Cardiac muscle cell (in vitro differentiated cells and primary cell): ENCODE data around the gene MTHFR. TPM values are rescaled to one million over a fixed set of nuclear protein-coding genes. Genes with fewer than 3 reads are reported as not detected.
"Not testable (repeated sequence)": the region's sequence is repeated elsewhere in the genome, so short reads cannot be mapped to it uniquely, and the experiment has no call there.

Experiments used
- DNase-seq, 2 donors: peaks; one replicate each; pipeline versions ENCODE4 v3.0.0 to v3.0.0-alpha.2; 2010 to 2017; ENCODE audit warnings: low read depth in 1 of 2, low spot score in 1 of 2
- H3K27ac ChIP-seq: fragments of 200-600 bp; sonication (generic); 2 replicates; pipeline ENCODE4 v1.5.1; 2016
- H3K27me3 ChIP-seq: fragments of 200-600 bp; sonication (generic); 2 replicates; pipeline ENCODE4 v1.6.0; 2016; ENCODE audit warnings: control low read depth
- H3K36me3 ChIP-seq: fragments of 200-600 bp; sonication (generic); 2 replicates; pipeline ENCODE4 v1.5.1; 2016; ENCODE audit warnings: control low read depth
- H3K4me1 ChIP-seq: fragments of 200-600 bp; sonication (generic); 2 replicates; pipeline ENCODE4 v1.8.1; 2017; ENCODE audit warnings: low read depth, mild to moderate bottlenecking, mixed run types
- H3K4me3 ChIP-seq: fragments of 200-600 bp; sonication (generic); 2 replicates; pipeline ENCODE4 v1.5.1; 2016; ENCODE audit warnings: mild to moderate bottlenecking
- H3K9me3 ChIP-seq: fragments of 200-600 bp; sonication (generic); 2 replicates; pipeline ENCODE4 v1.5.1; 2017; ENCODE audit warnings: low read depth, mild to moderate bottlenecking, control low read depth
- CTCF ChIP-seq: IDR thresholded peaks from 2 replicates; pipeline ENCODE4 v1.5.1; 2012; ENCODE audit warnings: low read depth, mild to moderate bottlenecking, low read length
- polyA plus RNA-seq: library from polyadenylated mRNA; unstranded; fragments of >200 nt; fragmentation: Nextera tagmentation; extraction: Ambion mirVana; gene quantifications from 2 replicates; pipeline ENCODE4 v1.2.1, GENCODE V29; 2016
- total RNA-seq: library from RNA; depleted of rRNA; stranded (reverse); fragments of >200 nt; gene quantifications from 2 replicates; pipeline ENCODE4 v1.2.3, GENCODE V29; 2016

MTHFR gene
- total and polyA plus RNA-seq, 2 experiments from 2014 or later = 37.5 to 64.0 TPM

DNA sequence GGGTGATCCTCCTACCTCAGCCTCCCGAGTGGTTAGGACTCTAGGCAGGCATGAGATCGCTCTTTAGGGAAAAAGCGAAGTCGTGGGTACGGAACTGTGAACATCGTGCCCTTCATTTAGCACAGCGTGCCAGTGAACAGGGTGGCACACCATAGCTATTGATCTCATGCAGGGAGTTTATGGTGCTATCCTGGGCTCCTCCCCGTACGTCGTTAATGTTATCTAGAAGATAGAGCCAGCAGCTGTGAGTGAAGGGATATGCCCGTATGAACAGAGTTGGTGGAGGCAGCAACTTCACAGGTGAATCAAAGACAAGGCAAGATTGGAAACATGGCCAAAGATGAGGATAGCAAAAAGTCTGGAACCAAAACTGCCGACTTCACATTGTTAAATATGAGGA is 11.4 kb upstream of the MTHFR start:
- no peaks in the 10 kb centered on the region for H3K4me1 ChIP-seq
- H3K4me3 ChIP-seq = no peak overlapping the region
- no peak overlapping the region for H3K27ac ChIP-seq
- H3K9me3 ChIP-seq = no peaks in the 10 kb centered on the region
- TF ChIP-seq CTCF = no peak
- peaks cover 52% of the 10 kb centered on the region for H3K36me3 ChIP-seq
- no peaks in the 10 kb centered on the region for H3K27me3 ChIP-seq
- no peak for DNase-seq

DNA sequence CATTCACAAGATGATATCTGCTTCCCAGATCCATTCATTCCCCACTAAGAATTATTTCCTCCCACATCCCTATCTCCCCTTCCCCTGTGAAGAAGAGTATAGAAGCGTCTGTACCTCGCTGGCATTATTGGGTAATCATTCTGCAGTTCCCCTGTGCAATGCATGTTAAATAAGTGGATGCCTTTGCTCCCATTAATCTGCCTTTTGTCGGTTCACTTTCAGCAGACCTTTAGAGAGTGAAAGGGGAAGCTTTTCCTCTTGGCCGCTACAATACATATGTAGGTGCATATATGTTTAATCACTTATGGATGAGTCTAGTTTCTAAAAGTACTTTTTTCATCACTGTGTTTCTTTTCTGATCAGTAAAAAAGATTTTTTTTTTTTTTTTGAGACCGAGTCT is 7.3 kb upstream of the MTHFR start:
- no peak for DNase-seq
- Histone ChIP-seq H3K36me3 (peaks cover 42% of the 10 kb centered on the region), H3K4me1 (no peaks in the 10 kb centered on the region), H3K27me3 (no peaks in the 10 kb centered on the region), H3K9me3 (no peaks in the 10 kb centered on the region), H3K27ac (no peak overlapping the region), H3K4me3 (no peak overlapping the region)
- TF ChIP-seq CTCF = no peak

DNA sequence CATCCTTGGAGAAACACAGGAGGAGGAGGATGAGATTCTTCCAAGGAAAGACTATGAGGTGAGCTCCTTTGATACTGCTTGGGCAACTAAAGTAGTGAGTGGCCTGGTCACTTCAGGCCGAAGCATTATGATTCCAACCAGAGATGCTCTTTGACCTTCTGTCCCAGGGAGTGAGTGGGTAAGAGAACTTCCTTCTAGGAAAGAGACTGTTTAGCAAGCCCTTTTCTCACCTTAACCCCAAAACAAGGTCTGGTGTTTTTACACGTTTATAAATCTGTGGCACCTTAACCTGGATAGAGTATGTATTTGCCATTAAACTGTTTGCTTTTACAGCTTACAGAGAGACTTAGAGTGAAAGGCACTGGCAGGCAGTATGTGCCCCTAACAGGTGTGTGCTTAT is 1.4 kb upstream of the MTHFR start:
- TF ChIP-seq CTCF = no peak
- Histone ChIP-seq H3K27me3 (no peaks in the 10 kb centered on the region), H3K4me1 (peaks cover 23% of the 10 kb centered on the region), H3K9me3 (no peaks in the 10 kb centered on the region), H3K4me3 (peak overlapping the region; percentile 49), H3K27ac (peak overlapping the region; percentile 93), H3K36me3 (peaks cover 13% of the 10 kb centered on the region)
- no peak for DNase-seq

DNA sequence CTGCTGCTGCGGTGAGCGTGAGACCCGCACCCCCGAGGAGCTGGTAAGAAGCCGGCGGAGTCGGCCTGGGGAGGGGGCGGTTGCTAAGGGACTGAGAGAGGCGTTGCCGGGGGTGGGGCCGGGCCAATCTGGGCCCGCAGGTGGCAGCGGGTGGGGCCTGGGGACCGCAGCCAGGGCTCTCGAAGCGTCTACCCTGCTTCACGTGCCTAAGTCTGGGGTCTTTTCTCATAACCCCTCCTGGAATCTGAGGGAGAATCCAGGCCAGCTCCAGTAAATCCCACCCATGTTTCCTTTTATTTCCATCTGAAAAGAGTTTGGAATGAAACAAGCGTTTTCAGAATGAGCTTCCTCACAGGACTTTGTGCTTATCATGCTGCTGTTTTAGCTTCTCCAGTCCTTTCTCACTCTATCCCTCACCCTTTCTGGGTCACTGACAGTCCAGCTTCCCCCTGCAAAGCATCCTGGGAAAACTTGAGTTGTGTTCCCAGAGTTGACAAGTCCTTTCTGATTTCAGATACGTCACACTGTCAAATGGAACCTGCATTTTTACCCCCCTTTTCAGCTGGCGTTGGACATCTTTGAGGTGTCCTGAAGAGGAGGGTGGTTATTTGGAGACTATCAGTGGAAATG is 658 bp upstream of the MTHFR start:
- Histone ChIP-seq H3K4me3 (peak overlapping the region; percentile 49), H3K27ac (peak overlapping the region; percentile 93), H3K36me3 (peaks cover 13% of the 10 kb centered on the region), H3K27me3 (no peaks in the 10 kb centered on the region), H3K4me1 (peaks cover 27% of the 10 kb centered on the region), H3K9me3 (no peaks in the 10 kb centered on the region)
- no peak for TF ChIP-seq CTCF
- DNase-seq = peak in 1 of 2 donors; percentile 29

GRCh38 chr1:11804666-11805421 is 920 bp downstream of the MTHFR start:
- Histone ChIP-seq H3K4me3 (peak overlapping the region; percentile 48), H3K4me1 (peaks cover 27% of the 10 kb centered on the region), H3K9me3 (no peaks in the 10 kb centered on the region), H3K27ac (peak overlapping the region; percentile 95), H3K27me3 (no peaks in the 10 kb centered on the region), H3K36me3 (peaks cover 17% of the 10 kb centered on the region)
- peak; percentile 54 to 83 for DNase-seq
- TF ChIP-seq CTCF = no peak

- Histone ChIP-seq H3K4me1 (peaks cover 27% of the 10 kb centered on the region), H3K36me3 (peaks cover 15% of the 10 kb centered on the region), H3K27ac (peak overlapping the region; percentile 95), H3K4me3 (peak overlapping the region; percentile 48)
- not testable (repeated sequence) for DNase-seq, H3K9me3 ChIP-seq, H3K27me3 ChIP-seq
Measured at GRCh38 chr1:11803924-11804665, 1.7 kb downstream of the MTHFR start.
